ENCODE results near the gene AQP7.
"Not testable (repeated sequence)": the region's sequence is repeated elsewhere in the genome, so short reads cannot be mapped to it uniquely, and the experiment has no call there.

Gene AQP7

GRCh38 chr9:33385979-33386640 is 16.3 kb downstream of the AQP7 start:
- H3K27me3 ChIP-seq (ENCODE audit: control insufficient read depth in 2 of 2, insufficient read depth in 2 of 2, low read length in 2 of 2); H3K4me1 ChIP-seq (ENCODE audit: control insufficient read depth in 2 of 2, insufficient read depth in 2 of 2, low read length in 2 of 2); H3K9ac ChIP-seq (ENCODE audit: low read depth in 1 of 2, low read length in 2 of 2); H3K9me3 ChIP-seq (ENCODE audit: control insufficient read depth in 2 of 2, low read length in 2 of 2); H3K27ac ChIP-seq (ENCODE audit: low read depth in 2 of 2, low read length in 2 of 2); H3K36me3 ChIP-seq (ENCODE audit: control insufficient read depth in 2 of 2, insufficient read depth in 2 of 2, low read length in 2 of 2); H3K4me3 ChIP-seq (ENCODE audit: low read length in 2 of 2): not testable (repeated sequence)

GRCh38 chr9:33385536-33385935 is 16.8 kb downstream of the AQP7 start:
- not testable (repeated sequence) for H3K36me3 ChIP-seq (ENCODE audit: control insufficient read depth in 2 of 2, insufficient read depth in 2 of 2, low read length in 2 of 2); H3K4me1 ChIP-seq (ENCODE audit: control insufficient read depth in 2 of 2, insufficient read depth in 2 of 2, low read length in 2 of 2); H3K27ac ChIP-seq (ENCODE audit: low read depth in 2 of 2, low read length in 2 of 2); H3K27me3 ChIP-seq (ENCODE audit: control insufficient read depth in 2 of 2, insufficient read depth in 2 of 2, low read length in 2 of 2); H3K4me3 ChIP-seq (ENCODE audit: low read length in 2 of 2); H3K9me3 ChIP-seq (ENCODE audit: control insufficient read depth in 2 of 2, low read length in 2 of 2); H3K9ac ChIP-seq (ENCODE audit: low read depth in 1 of 2, low read length in 2 of 2)

GRCh38 chr9:33383396-33383795 is 19.0 kb downstream of the AQP7 start:
- not testable (repeated sequence) for H3K9ac ChIP-seq (ENCODE audit: low read depth in 1 of 2, low read length in 2 of 2); H3K4me3 ChIP-seq (ENCODE audit: low read length in 2 of 2); H3K9me3 ChIP-seq (ENCODE audit: control insufficient read depth in 2 of 2, low read length in 2 of 2); H3K27ac ChIP-seq (ENCODE audit: low read depth in 2 of 2, low read length in 2 of 2); H3K36me3 ChIP-seq (ENCODE audit: control insufficient read depth in 2 of 2, insufficient read depth in 2 of 2, low read length in 2 of 2); H3K27me3 ChIP-seq (ENCODE audit: control insufficient read depth in 2 of 2, insufficient read depth in 2 of 2, low read length in 2 of 2); H3K4me1 ChIP-seq (ENCODE audit: control insufficient read depth in 2 of 2, insufficient read depth in 2 of 2, low read length in 2 of 2)

GRCh38 chr9:33382397-33382796 is 20.0 kb downstream of the AQP7 start:
- not testable (repeated sequence) for H3K4me3 ChIP-seq (ENCODE audit: low read length in 2 of 2); H3K27ac ChIP-seq (ENCODE audit: low read depth in 2 of 2, low read length in 2 of 2); H3K9me3 ChIP-seq (ENCODE audit: control insufficient read depth in 2 of 2, low read length in 2 of 2); H3K4me1 ChIP-seq (ENCODE audit: control insufficient read depth in 2 of 2, insufficient read depth in 2 of 2, low read length in 2 of 2); H3K9ac ChIP-seq (ENCODE audit: low read depth in 1 of 2, low read length in 2 of 2); H3K27me3 ChIP-seq (ENCODE audit: control insufficient read depth in 2 of 2, insufficient read depth in 2 of 2, low read length in 2 of 2); H3K36me3 ChIP-seq (ENCODE audit: control insufficient read depth in 2 of 2, insufficient read depth in 2 of 2, low read length in 2 of 2)

DNA sequence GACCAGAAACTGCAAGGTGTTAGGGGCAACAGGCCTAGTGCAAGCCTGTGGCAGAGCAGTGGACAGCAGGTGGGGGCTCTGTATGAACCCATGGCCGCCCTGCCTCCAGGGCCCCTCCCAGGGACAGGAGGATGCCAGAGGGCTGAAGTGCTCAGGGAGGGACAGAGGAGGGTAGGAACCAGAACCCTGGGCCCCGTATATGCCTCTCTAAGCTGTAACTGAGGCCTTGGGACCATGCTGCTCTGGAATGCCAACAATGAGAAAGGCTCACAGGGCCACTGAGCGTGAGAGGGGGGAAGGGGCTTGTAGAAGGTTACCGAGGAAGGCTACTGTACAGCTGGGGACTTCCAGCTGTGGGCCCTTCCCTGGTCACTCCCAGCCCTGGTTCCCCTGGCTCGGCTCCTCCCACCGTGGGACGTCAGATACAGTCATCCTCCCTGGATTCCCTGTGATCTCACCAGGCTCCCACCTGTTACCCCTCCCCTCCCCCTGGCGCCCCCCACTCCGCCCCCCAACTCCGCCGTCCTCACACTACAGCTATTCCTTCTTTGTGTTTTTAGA is 21.1 kb downstream of the AQP7 start:
- Histone ChIP-seq H3K9me3 (ENCODE audit: control insufficient read depth in 2 of 2, low read length in 2 of 2) (no peaks in the 10 kb centered on the region), H3K4me1 (ENCODE audit: control insufficient read depth in 2 of 2, insufficient read depth in 2 of 2, low read length in 2 of 2) (no peaks in the 10 kb centered on the region), H3K27me3 (ENCODE audit: control insufficient read depth in 2 of 2, insufficient read depth in 2 of 2, low read length in 2 of 2) (no peaks in the 10 kb centered on the region), H3K27ac (ENCODE audit: low read depth in 2 of 2, low read length in 2 of 2) (no peak overlapping the region), H3K4me3 (ENCODE audit: low read length in 2 of 2) (no peak overlapping the region), H3K36me3 (ENCODE audit: control insufficient read depth in 2 of 2, insufficient read depth in 2 of 2, low read length in 2 of 2) (no peaks in the 10 kb centered on the region), H3K9ac (ENCODE audit: low read depth in 1 of 2, low read length in 2 of 2) (no peak overlapping the region)

DNA sequence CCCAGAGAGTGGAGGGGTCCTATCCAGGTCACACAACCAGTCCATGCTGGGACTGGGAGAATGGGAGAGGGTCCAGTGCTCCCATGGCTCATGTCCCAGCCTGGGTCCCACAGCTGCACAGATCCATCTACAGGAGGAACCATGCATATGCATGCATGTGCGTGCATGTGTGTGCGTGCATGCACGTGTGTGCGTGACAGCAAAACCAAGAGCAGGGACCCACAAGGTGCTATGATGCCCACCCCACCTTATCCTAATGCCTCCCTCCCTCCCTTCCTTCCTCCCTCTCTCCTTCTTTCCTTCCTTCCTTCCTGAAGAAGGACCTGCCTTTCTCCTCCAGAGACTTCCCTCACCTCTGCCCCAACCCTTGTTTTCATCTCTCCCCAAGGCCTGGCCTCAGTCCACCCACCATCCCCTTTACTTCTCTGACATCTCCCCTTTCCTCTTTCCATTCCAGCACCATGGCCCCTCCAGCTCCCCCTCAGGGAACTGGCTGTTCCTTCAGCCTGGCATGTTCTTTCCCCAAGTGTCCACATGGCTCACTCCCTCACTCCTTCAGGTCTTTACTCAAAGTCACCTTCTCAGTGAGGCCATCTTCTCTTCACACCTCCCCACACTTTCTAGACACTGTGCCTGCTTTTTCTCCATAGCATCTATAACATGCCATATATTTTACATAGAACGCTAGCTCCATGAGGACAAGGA is 21.8 kb downstream of the AQP7 start:
- H3K4me1 ChIP-seq (ENCODE audit: control insufficient read depth in 2 of 2, insufficient read depth in 2 of 2, low read length in 2 of 2), result no peaks in the 10 kb centered on the region
- no peak overlapping the region for H3K4me3 ChIP-seq (ENCODE audit: low read length in 2 of 2)
- H3K9me3 ChIP-seq (ENCODE audit: control insufficient read depth in 2 of 2, low read length in 2 of 2), result no peaks in the 10 kb centered on the region
- no peaks in the 10 kb centered on the region for H3K36me3 ChIP-seq (ENCODE audit: control insufficient read depth in 2 of 2, insufficient read depth in 2 of 2, low read length in 2 of 2)
- H3K27me3 ChIP-seq (ENCODE audit: control insufficient read depth in 2 of 2, insufficient read depth in 2 of 2, low read length in 2 of 2), result no peaks in the 10 kb centered on the region
- H3K9ac ChIP-seq (ENCODE audit: low read depth in 1 of 2, low read length in 2 of 2), result no peak overlapping the region
- H3K27ac ChIP-seq (ENCODE audit: low read depth in 2 of 2, low read length in 2 of 2), result no peak overlapping the region

DNA sequence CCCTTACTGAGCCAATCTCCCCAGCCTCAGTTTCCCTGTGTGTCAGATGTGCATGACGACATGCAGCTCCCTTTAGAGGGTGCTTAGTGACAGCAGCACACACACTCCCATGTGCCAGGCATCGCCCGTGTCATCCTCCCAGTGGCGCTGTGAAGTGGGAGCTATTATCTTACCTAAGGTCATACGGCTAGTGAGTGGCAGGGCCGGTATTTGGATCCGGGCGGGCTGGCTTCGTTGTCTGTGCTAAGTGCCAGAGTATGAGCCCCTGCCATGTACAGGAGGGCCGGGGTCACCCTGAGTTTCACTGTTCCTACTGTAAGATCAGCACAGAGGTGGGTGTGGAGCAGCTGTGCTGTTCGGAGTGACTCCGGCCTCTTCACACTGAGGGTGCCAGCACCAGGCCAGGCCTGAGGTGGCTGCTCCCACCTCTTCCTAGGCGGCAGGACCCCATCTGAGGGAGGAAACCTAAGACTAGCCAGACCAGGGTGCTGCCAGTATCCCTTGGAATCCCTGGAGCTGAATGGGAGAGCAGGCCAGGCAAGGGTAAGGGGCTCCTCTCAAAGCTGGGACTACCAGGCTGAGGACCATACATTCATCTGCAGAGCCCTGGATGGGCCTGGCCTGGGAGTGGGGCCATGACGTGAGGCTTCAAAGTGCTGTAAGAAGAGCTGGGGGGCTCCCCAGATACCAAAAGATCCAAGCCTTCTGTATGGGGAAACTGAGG is 22.5 kb downstream of the AQP7 start:
- Histone ChIP-seq H3K4me3 (ENCODE audit: low read length in 2 of 2) (no peak overlapping the region), H3K27me3 (ENCODE audit: control insufficient read depth in 2 of 2, insufficient read depth in 2 of 2, low read length in 2 of 2) (no peaks in the 10 kb centered on the region), H3K36me3 (ENCODE audit: control insufficient read depth in 2 of 2, insufficient read depth in 2 of 2, low read length in 2 of 2) (no peaks in the 10 kb centered on the region), H3K9me3 (ENCODE audit: control insufficient read depth in 2 of 2, low read length in 2 of 2) (no peaks in the 10 kb centered on the region), H3K4me1 (ENCODE audit: control insufficient read depth in 2 of 2, insufficient read depth in 2 of 2, low read length in 2 of 2) (peaks cover 0 to under 1% of the 10 kb centered on the region in 2 donors), H3K27ac (ENCODE audit: low read depth in 2 of 2, low read length in 2 of 2) (no peak overlapping the region), H3K9ac (ENCODE audit: low read depth in 1 of 2, low read length in 2 of 2) (no peak overlapping the region)

DNA sequence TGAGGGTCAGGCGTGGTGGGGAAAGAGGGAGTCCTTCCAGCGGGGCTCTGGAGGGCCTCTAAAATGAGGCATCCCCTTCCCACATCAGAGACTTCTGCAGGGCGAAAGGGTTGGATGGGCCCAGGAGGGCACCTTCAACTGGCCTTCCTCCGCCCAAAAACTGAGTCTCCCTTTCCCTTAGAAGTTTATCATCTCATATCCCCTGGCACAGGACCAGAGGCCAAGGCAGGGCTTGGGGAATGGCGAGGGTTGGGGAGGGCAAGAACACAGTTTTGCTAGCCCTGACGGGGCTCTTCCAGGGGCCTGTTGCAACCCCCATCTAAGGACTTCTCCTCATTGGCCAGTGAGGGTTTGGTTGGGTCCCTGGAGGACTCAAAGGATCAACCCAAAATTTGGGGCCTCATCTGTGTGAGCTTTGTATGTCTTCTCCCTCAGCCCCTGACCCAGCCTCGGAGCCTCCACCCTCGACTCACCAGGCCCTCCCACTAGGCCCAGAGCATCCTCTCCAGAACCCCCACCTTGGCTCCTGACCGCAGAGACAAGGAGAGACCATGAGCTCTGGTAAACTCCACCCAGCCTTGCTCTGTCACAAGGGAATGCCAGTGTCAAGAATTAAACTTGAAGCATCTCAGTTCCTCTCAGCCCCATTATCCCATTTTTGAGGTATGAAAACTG is 24.1 kb downstream of the AQP7 start:
- Histone ChIP-seq H3K27me3 (ENCODE audit: control insufficient read depth in 2 of 2, insufficient read depth in 2 of 2, low read length in 2 of 2) (no peaks in the 10 kb centered on the region), H3K36me3 (ENCODE audit: control insufficient read depth in 2 of 2, insufficient read depth in 2 of 2, low read length in 2 of 2) (no peaks in the 10 kb centered on the region), H3K4me3 (ENCODE audit: low read length in 2 of 2) (no peak overlapping the region), H3K9me3 (ENCODE audit: control insufficient read depth in 2 of 2, low read length in 2 of 2) (no peaks in the 10 kb centered on the region), H3K27ac (ENCODE audit: low read depth in 2 of 2, low read length in 2 of 2) (no peak overlapping the region), H3K4me1 (ENCODE audit: control insufficient read depth in 2 of 2, insufficient read depth in 2 of 2, low read length in 2 of 2) (peaks cover 0 to 2% of the 10 kb centered on the region in 2 donors), H3K9ac (ENCODE audit: low read depth in 1 of 2, low read length in 2 of 2) (no peak overlapping the region)

GRCh38 chr9:33377089-33377715 is 25.2 kb downstream of the AQP7 start:
- no peaks in the 10 kb centered on the region for H3K27me3 ChIP-seq (ENCODE audit: control insufficient read depth in 2 of 2, insufficient read depth in 2 of 2, low read length in 2 of 2)
- peaks cover 0 to 2% of the 10 kb centered on the region in 2 donors for H3K4me1 ChIP-seq (ENCODE audit: control insufficient read depth in 2 of 2, insufficient read depth in 2 of 2, low read length in 2 of 2)

More at GRCh38 chr9:33377089-33377715, 25.2 kb downstream of the AQP7 start:
- no peak overlapping the region for H3K9ac ChIP-seq (ENCODE audit: low read depth in 1 of 2, low read length in 2 of 2)
- H3K27ac ChIP-seq (ENCODE audit: low read depth in 2 of 2, low read length in 2 of 2), result no peak overlapping the region
- H3K4me3 ChIP-seq (ENCODE audit: low read length in 2 of 2), result no peak overlapping the region
- no peaks in the 10 kb centered on the region for H3K9me3 ChIP-seq (ENCODE audit: control insufficient read depth in 2 of 2, low read length in 2 of 2)
- no peaks in the 10 kb centered on the region for H3K36me3 ChIP-seq (ENCODE audit: control insufficient read depth in 2 of 2, insufficient read depth in 2 of 2, low read length in 2 of 2)
